Eye (tissue), 1 donor: ENCODE data around the gene LMAN1.

Source experiments
- DNase-seq: peaks from one replicate; pipeline ENCODE4 v3.0.0-alpha.2; 2015

Gene LMAN1

GRCh38 chr18:59360381-59360780, 1.3 kb upstream of the LMAN1 start:
- DNase-seq: no peak

- DNase-seq: no peak
Measured at GRCh38 chr18:59359576-59359952, 499 bp upstream of the LMAN1 start.

GRCh38 chr18:59358414-59358711, 702 bp downstream of the LMAN1 start:
- DNase-seq: no peak

- peak; percentile 38 for DNase-seq
Measured at GRCh38 chr18:59357928-59358327, 1.1 kb downstream of the LMAN1 start.

GRCh38 chr18:59354731-59355130, 4.3 kb downstream of the LMAN1 start:
- DNase-seq: no peak

GRCh38 chr18:59353079-59353680, 5.9 kb downstream of the LMAN1 start:
- DNase-seq: peak; percentile 34

GRCh38 chr18:59352250-59352855, 6.7 kb downstream of the LMAN1 start:
- DNase-seq: no peak

- DNase-seq: no peak
Measured at GRCh38 chr18:59345556-59345955, 13.5 kb downstream of the LMAN1 start.

GRCh38 chr18:59344996-59345395, 14.1 kb downstream of the LMAN1 start:
- no peak for DNase-seq

GRCh38 chr18:59343926-59344325, 15.1 kb downstream of the LMAN1 start:
- DNase-seq: no peak

- DNase-seq: no peak
Measured at GRCh38 chr18:59340817-59341216, 18.2 kb downstream of the LMAN1 start.

- DNase-seq: no peak
Measured at GRCh38 chr18:59340312-59340711, 18.8 kb downstream of the LMAN1 start.

GRCh38 chr18:59332986-59333385, 26.1 kb downstream of the LMAN1 start:
- DNase-seq: no peak

GRCh38 chr18:59328683-59329082, 30.4 kb downstream of the LMAN1 start:
- DNase-seq: no peak

- no peak for DNase-seq
Measured at GRCh38 chr18:59325965-59326364, 33.1 kb downstream of the LMAN1 start.

- no peak for DNase-seq
Measured at GRCh38 chr18:59324623-59324971, 34.5 kb downstream of the LMAN1 start.

- no peak for DNase-seq
Measured at GRCh38 chr18:59323931-59324622, 35.0 kb downstream of the LMAN1 start.

GRCh38 chr18:59318460-59319050, 40.5 kb downstream of the LMAN1 start, which contains the start of gene CPLX4:
Gene CPLX4, minus strand, starts transcription at chr18:59318649. Its CDS starts 187 bp downstream, at chr18:59318462.
- DNase-seq: peak; percentile 48

- no peak for DNase-seq
Measured at GRCh38 chr18:59311631-59312030, 47.4 kb downstream of the LMAN1 start.

- no peak for DNase-seq
Measured at GRCh38 chr18:59308938-59309260, 50.2 kb downstream of the LMAN1 start.

GRCh38 chr18:59308248-59308937, 50.7 kb downstream of the LMAN1 start:
- DNase-seq: peak; percentile 90

GRCh38 chr18:59306640-59307039, 52.4 kb downstream of the LMAN1 start:
- DNase-seq: peak; percentile 81

- DNase-seq: peak; percentile 50
Measured at GRCh38 chr18:59305295-59305694, 53.8 kb downstream of the LMAN1 start.
